Cardiac fibroblast (primary cell): ENCODE measurements around the gene MYT1.

Experiments
- DNase-seq, 2 donors: peaks; one replicate each; pipeline versions ENCODE4 v3.0.0 to v3.0.0-alpha.2; 2010; ENCODE audit warnings: low read depth in 2 of 2
- H3K4me3 ChIP-seq, 2 donors: replicated peaks in 1 of 2; 1 replicate in 1 of 2; 2 replicates in 1 of 2; pipeline ENCODE4 v1.5.1; 2011; ENCODE audit warnings: low read depth in 2 of 2, low read length in 2 of 2, mild to moderate bottlenecking in 2 of 2, moderate library complexity in 1 of 2
- TF ChIP-seq, protein P1 (sequence below): IDR thresholded peaks from one replicate; pipeline ENCODE4 v1.5.1; 2011; ENCODE audit warnings: low read depth, mild to moderate bottlenecking, low read length, inconsistent platforms

Gene MYT1

DNA sequence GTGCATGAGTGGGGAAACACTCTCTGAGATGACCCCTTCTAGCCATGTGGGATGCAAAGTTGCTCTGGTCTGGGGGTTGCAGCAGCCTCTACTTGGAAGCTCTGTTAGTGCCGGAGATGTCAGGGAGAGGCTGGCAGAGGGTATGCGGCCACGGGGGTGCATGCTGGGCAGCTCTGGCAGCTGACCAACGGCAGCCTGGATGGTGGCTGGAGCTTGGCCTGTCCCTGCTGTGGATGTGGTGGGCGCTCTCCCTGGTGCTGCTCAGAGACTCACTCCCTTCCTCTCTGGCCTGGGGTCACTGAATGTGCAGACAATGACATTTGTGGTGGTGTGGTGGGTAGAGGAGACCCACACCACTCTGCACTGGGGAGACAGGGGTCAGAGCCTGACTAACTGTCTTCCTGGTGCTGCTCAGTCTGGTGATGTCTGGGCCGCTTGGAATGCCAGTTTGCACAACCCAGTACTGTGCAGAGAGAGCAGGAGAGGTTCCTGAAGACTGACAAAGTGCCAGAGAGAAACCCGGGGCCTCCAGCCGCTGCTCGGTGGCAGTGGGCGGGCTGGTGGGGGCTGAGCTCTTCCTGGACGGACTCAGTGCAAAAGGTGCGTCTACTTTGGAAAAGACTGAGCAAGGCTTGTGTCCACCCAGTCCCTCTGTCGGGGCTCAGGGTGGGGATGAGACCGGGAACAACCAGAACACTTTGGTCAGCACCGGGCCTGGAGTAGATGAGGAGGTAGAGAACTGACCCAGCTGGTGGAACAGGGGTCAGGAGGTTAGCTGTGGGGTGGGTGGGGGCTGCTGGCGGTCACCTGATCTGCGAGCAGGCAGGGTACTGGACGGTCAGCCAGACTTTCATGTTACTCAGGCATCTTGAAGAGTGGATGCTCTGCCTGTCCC is 2.7 kb downstream of the MYT1 start:
- TF ChIP-seq, protein P1, sequence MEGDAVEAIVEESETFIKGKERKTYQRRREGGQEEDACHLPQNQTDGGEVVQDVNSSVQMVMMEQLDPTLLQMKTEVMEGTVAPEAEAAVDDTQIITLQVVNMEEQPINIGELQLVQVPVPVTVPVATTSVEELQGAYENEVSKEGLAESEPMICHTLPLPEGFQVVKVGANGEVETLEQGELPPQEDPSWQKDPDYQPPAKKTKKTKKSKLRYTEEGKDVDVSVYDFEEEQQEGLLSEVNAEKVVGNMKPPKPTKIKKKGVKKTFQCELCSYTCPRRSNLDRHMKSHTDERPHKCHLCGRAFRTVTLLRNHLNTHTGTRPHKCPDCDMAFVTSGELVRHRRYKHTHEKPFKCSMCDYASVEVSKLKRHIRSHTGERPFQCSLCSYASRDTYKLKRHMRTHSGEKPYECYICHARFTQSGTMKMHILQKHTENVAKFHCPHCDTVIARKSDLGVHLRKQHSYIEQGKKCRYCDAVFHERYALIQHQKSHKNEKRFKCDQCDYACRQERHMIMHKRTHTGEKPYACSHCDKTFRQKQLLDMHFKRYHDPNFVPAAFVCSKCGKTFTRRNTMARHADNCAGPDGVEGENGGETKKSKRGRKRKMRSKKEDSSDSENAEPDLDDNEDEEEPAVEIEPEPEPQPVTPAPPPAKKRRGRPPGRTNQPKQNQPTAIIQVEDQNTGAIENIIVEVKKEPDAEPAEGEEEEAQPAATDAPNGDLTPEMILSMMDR: no peak
- H3K4me3 ChIP-seq: no peak overlapping the region
- DNase-seq: no peak

- H3K4me3 ChIP-seq: no peak overlapping the region
- TF ChIP-seq, protein P1: no peak
- DNase-seq: no peak
Observed at GRCh38 chr20:64167676-64168075, 3.4 kb downstream of the MYT1 start.

GRCh38 chr20:64168381-64169090 is 4.3 kb downstream of the MYT1 start:
- DNase-seq: no peak
- no peak overlapping the region for H3K4me3 ChIP-seq
- TF ChIP-seq, protein P1: no peak

DNA sequence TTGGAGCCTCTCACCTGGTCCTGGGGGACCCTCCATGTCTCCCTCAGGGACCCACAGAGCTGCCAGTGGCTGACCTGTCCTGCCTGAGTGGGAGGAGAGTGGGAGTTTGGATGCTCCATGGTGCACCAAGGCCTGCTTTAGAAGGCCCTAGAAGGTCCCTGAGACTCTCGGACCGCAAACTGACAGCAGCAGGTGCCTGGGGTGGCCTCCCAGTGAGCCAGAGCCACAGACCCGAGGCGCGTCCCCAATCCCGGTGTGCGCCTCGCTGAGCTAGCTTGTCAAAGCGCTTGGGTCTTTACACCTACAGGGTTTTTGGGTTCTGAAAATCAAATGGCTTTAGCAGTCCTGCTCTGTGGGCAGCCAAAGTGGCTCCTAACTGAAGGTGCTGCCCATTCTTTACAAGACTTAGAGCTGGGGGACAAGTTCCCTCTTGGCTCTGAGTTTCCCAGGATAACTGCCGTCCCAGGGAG is 4.9 kb downstream of the MYT1 start:
- no peak for DNase-seq
- TF ChIP-seq, protein P1: no peak

GRCh38 chr20:64171211-64171610 is 7.0 kb downstream of the MYT1 start:
- no peak overlapping the region for H3K4me3 ChIP-seq
- no peak for DNase-seq
- TF ChIP-seq, protein P1: no peak

More for the DNA sequence above, 4.9 kb downstream of the MYT1 start:
- H3K4me3 ChIP-seq: no peak overlapping the region

GRCh38 chr20:64173116-64173515 is 8.9 kb downstream of the MYT1 start:
- H3K4me3 ChIP-seq: no peak overlapping the region
- TF ChIP-seq, protein P1: no peak

More at GRCh38 chr20:64173116-64173515, 8.9 kb downstream of the MYT1 start:
- no peak for DNase-seq
